K562 (cell line): ENCODE data around the gene PARD3B. TPM values are rescaled to one million over a fixed set of nuclear protein-coding genes. Genes with fewer than 3 reads are reported as not detected.

Experiments
- GTF2F1 ChIP-seq: IDR thresholded peaks from 2 replicates; pipeline ENCODE4 v1.6.1; 2011; ENCODE audit warnings: low read depth, low read length, improper control_type of control experiment
- HOMEZ ChIP-seq: fragments of 250-450 bp; sonication (Bioruptor Pico); IDR thresholded peaks from 2 replicates; pipeline ENCODE4 v1.4.0; 2020; ENCODE audit warnings: mild to moderate bottlenecking, moderate library complexity
- PML ChIP-seq: IDR thresholded peaks from 2 replicates; pipeline ENCODE4 v1.6.1; 2012; ENCODE audit warnings: low read length, inconsistent platforms
- TSC22D4 ChIP-seq: fragments of 450-650 bp; IDR thresholded peaks from 2 replicates; pipeline ENCODE4 v1.6.1; 2016; ENCODE audit warnings: missing genetic modification characterization, missing biosample characterization, control low read depth
- ZNF133 ChIP-seq: fragments of 250-450 bp; sonication (Bioruptor Pico); IDR thresholded peaks from 2 replicates; pipeline ENCODE4 v1.4.0; 2020; ENCODE audit warnings: mild to moderate bottlenecking
- ZNF589 ChIP-seq: fragments of 200-800 bp; sonication (Bioruptor generic); IDR thresholded peaks from 2 replicates; pipeline ENCODE4 v1.6.1; 2016; ENCODE audit warnings: low read depth, missing genetic modification characterization, missing compliant biosample characterization
- ZNF77 ChIP-seq: fragments of 250-450 bp; sonication (Bioruptor Pico); IDR thresholded peaks from 2 replicates; pipeline ENCODE4 v1.5.0; 2020
- polyA plus RNA-seq, 8 experiments: library from polyadenylated mRNA; depleted of rRNA in 4 of 8; stranded (reverse) in 5 of 8; unstranded in 3 of 8; fragments of >200 nt; fragmentation: Nextera tagmentation in 2 of 8; fragmentation: Illumina TruSeq in 1 of 8; extraction: Ambion mirVana in 2 of 8; extraction: Trizol in 1 of 8; gene quantifications; 2 replicates each; pipeline versions ENCODE4 v1.2.1 to v1.2.3, GENCODE V29; 2011 to 2014; ENCODE audit warnings: inconsistent platforms in 1 of 8, missing spikeins in 1 of 8
- total RNA-seq, 7 experiments: library from RNA; depleted of rRNA in 6 of 7; stranded (reverse); fragments of >200 nt in 6 of 7; fragmentation: Illumina TruSeq in 2 of 7; extraction: Trizol in 2 of 7; gene quantifications; 2 replicates each; pipeline versions ENCODE4 v1.2.1 to v1.2.3, GENCODE V29; 2011 to 2021; ENCODE audit warnings: low replicate concordance in 1 of 7
- TF ChIP-seq, protein P1 (sequence below): sonication (generic); formaldehyde crosslinking; IDR thresholded peaks from 2 replicates; pipeline ENCODE4 v1.8.0; 2022; ENCODE audit warnings: mild to moderate bottlenecking, missing genetic modification reagents, borderline replicate concordance

Gene PARD3B
- total and polyA plus RNA-seq, 9 of the 15 experiments (the other 6 are each of a cell fraction or from before 2014, with no cell fraction given), result 0.15 to 3.0 (median 1.1) TPM

GRCh38 chr2:204539019-204539385 is 6.3 kb upstream of the PARD3B start (continued):
- TF ChIP-seq, protein P1, sequence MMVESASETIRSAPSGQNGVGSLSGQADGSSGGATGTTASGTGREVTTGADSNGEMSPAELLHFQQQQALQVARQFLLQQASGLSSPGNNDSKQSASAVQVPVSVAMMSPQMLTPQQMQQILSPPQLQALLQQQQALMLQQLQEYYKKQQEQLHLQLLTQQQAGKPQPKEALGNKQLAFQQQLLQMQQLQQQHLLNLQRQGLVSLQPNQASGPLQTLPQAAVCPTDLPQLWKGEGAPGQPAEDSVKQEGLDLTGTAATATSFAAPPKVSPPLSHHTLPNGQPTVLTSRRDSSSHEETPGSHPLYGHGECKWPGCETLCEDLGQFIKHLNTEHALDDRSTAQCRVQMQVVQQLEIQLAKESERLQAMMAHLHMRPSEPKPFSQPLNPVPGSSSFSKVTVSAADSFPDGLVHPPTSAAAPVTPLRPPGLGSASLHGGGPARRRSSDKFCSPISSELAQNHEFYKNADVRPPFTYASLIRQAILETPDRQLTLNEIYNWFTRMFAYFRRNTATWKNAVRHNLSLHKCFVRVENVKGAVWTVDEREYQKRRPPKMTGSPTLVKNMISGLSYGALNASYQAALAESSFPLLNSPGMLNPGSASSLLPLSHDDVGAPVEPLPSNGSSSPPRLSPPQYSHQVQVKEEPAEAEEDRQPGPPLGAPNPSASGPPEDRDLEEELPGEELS (CRISPR knock-in tag), result no peak
- TF ChIP-seq PML (peak; percentile 72; the same call in 1 of the 2 replicates), TSC22D4 (tag) (no peak), ZNF133 (CRISPR knock-in tag) (no peak), GTF2F1 (no peak), ZNF77 (CRISPR knock-in tag) (no peak), ZNF589 (CRISPR knock-in tag) (peak; percentile 31; the same call in 1 of the 2 replicates), HOMEZ (CRISPR knock-in tag) (no peak)
- TF ChIP-seq, all 486 proteins: peak for 31
